ENCODE results near the gene FASTKD3. TPM values are rescaled to one million over a fixed set of nuclear protein-coding genes. Genes with fewer than 3 reads are reported as not detected.

FASTKD3 gene
- total and polyA plus RNA-seq, 2 donors (not counting 3 experiments of a cell fraction or from before 2014, with no cell fraction given) = 5.5 to 9.6 TPM

GRCh38 chr5:7917130-7918123 lies 48.6 kb upstream of the FASTKD3 start:
- H3K36me3 ChIP-seq (ENCODE audit: control insufficient read depth in 2 of 2, extremely low read depth in 1 of 2, insufficient read depth in 2 of 2, low read length in 2 of 2) = no peaks in the 10 kb centered on the region
- H2AFZ ChIP-seq (ENCODE audit: low read depth, low read length) = no peak overlapping the region
- no peak for FAIRE-seq
- H3K9me1 ChIP-seq (replicated peaks; ENCODE audit: control insufficient read depth, extremely low read depth, insufficient read depth, low read length) = no peaks in the 10 kb centered on the region
- no peak for DNase-seq (ENCODE audit: low read depth, low spot score)
- H3K4me3 ChIP-seq (replicated peaks in 1 of 3; ENCODE audit: insufficient read depth in 1 of 3, low read depth in 1 of 3, low read length in 3 of 3) = no peak overlapping the region
- POLR2A ChIA-PET = no interaction called here
- no TSS peak for BruUV-seq (replicated peaks)
- intact Hi-C loops (cut with micrococcal nuclease) = no loop called here
- H3K4me1 ChIP-seq (ENCODE audit: control insufficient read depth, extremely low read depth, insufficient read depth, low read length) = no peaks in the 10 kb centered on the region
- no peak overlapping the region for H3K4me2 ChIP-seq (ENCODE audit: insufficient read depth, low read length)
- CTCF ChIA-PET = interaction anchor here (1.0 kb wide), 2 partner anchors 9 to 31 kb away, joined by 3 to 4 read pairs; no protein-coding TSS in a partner anchor
- dilution Hi-C loops (cut with MboI; ENCODE audit: extremely low pct_ligation_motif_present, low sequenced_read_pairs) = no loop called here
- H3K79me2 ChIP-seq (ENCODE audit: control insufficient read depth, insufficient read depth, low read length) = no peaks in the 10 kb centered on the region
- TF ChIP-seq MAX (IDR thresholded peaks at IDR 0.05; ENCODE audit: insufficient read depth, insufficient read length) (no peak), EZH2 (IDR thresholded peaks at IDR 0.05; ENCODE audit: borderline replicate concordance, low read depth, low read length, severe bottlenecking) (no peak), POLR2AphosphoS5 (IDR thresholded peaks at IDR 0.05; ENCODE audit: insufficient read depth, low read depth, low read length) (no peak), CTCF (IDR thresholded peaks at IDR 0.05; ENCODE audit: extremely low read depth in 1 of 2, insufficient read depth in 1 of 2, low read depth in 1 of 2, low read length in 2 of 2) (no peak), FOS (IDR thresholded peaks at IDR 0.05; ENCODE audit: borderline replicate concordance, insufficient read depth, low read length) (no peak), POLR2A (IDR thresholded peaks at IDR 0.05; ENCODE audit: low read depth, low read length) (no peak), MYC (IDR thresholded peaks at IDR 0.05; ENCODE audit: low read depth, low read length) (no peak)
- H3K27me3 ChIP-seq (ENCODE audit: control insufficient read depth in 2 of 2, insufficient read depth in 2 of 2, low read length in 2 of 2) = no peaks in the 10 kb centered on the region
- no peaks in the 10 kb centered on the region for H4K20me1 ChIP-seq (replicated peaks; ENCODE audit: control insufficient read depth, extremely low read depth, insufficient read depth, low read length)
- H3K9me3 ChIP-seq (replicated peaks; ENCODE audit: control insufficient read depth, insufficient read depth, low read length) = no peaks in the 10 kb centered on the region
- H3K27ac ChIP-seq (ENCODE audit: insufficient read depth, low read depth, low read length) = no peak overlapping the region
- H3K9ac ChIP-seq (replicated peaks; ENCODE audit: extremely low read depth, insufficient read depth, low read length) = no peak overlapping the region
